ENCODE data around the gene OR1A2. TPM values are rescaled to one million over a fixed set of nuclear protein-coding genes. Genes with fewer than 3 reads are reported as not detected.

The OR1A2 gene
- not detected in 5 replicates for total RNA-seq (2022; extraction: Qiagen RNA extraction; ENCODE audit: low read depth)

GRCh38 chr17:3197219-3197618, at the start of gene OR1A2:
Gene OR1A2, plus strand, starts transcription at chr17:3197519. Its CDS starts 0 bp downstream, at chr17:3197519.

GRCh38 chr17:3207367-3207766, 10.0 kb downstream of the OR1A2 start, which contains the start of gene OR1A1:
Gene OR1A1, plus strand, starts transcription at chr17:3207667. Its CDS starts 7,954 bp downstream, at chr17:3215621.

Other genes starting within 250 kb of the OR1A2 start
- not detected in 5 replicates for gene OR1D5, start 133.9 kb upstream of the OR1A2 start, total RNA-seq (2022; extraction: Qiagen RNA extraction; ENCODE audit: low read depth)
- gene OR1D2, start 93.1 kb upstream of the OR1A2 start, total RNA-seq (2022; extraction: Qiagen RNA extraction; ENCODE audit: low read depth): not detected in 5 replicates
- gene OR1G1, start 70.0 kb upstream of the OR1A2 start, total RNA-seq (2022; extraction: Qiagen RNA extraction; ENCODE audit: low read depth): not detected in 5 replicates
- gene OR1A1, start 10.1 kb downstream of the OR1A2 start, total RNA-seq (2022; extraction: Qiagen RNA extraction; ENCODE audit: low read depth): not detected in 5 replicates
- not detected in 5 replicates for gene OR3A1, start 100.8 kb downstream of the OR1A2 start, total RNA-seq (2022; extraction: Qiagen RNA extraction; ENCODE audit: low read depth)
- gene OR3A2, start 188.8 kb downstream of the OR1A2 start, total RNA-seq (2022; extraction: Qiagen RNA extraction; ENCODE audit: low read depth): not detected in 5 replicates
- gene OR1E1, start 200.9 kb downstream of the OR1A2 start, total RNA-seq (2022; extraction: Qiagen RNA extraction; ENCODE audit: low read depth): not detected in 5 replicates
- not detected in 5 replicates for gene OR3A3, start 213.9 kb downstream of the OR1A2 start, total RNA-seq (2022; extraction: Qiagen RNA extraction; ENCODE audit: low read depth)
- gene OR1E2, start 236.3 kb downstream of the OR1A2 start, total RNA-seq (2022; extraction: Qiagen RNA extraction; ENCODE audit: low read depth): not detected in 5 replicates